ENCODE measurements around the gene VAV3. TPM values are rescaled to one million over a fixed set of nuclear protein-coding genes. Genes with fewer than 3 reads are reported as not detected.
"Not testable (repeated sequence)": the region's sequence is repeated elsewhere in the genome, so short reads cannot be mapped to it uniquely, and the experiment has no call there.

Gene VAV3
- total RNA-seq, 1 donor from 2014 or later, result 29.1 TPM

GRCh38 chr1:107702946-107703571 is 261.9 kb downstream of the VAV3 start:
- no peak overlapping the region for H3K27ac Mint-ChIP-seq
- ATAC-seq (ENCODE audit: low read depth) (no peak), DNase-seq (no peak)
- ChIA-PET POLR2A (no interaction called here), CTCF (no interaction called here)
- H3K4me1 Mint-ChIP-seq, result no peaks in the 10 kb centered on the region
- no peaks in the 10 kb centered on the region for H3K9me3 Mint-ChIP-seq
- no peaks in the 10 kb centered on the region for H3K27me3 Mint-ChIP-seq
- H3K36me3 Mint-ChIP-seq (ENCODE audit: low read depth), result peaks cover 79% of the 10 kb centered on the region
- intact Hi-C loops (cut with micrococcal nuclease), result no loop called here
- H3K4me3 Mint-ChIP-seq, result no peak overlapping the region
- no peak for TF ChIP-seq CTCF (IDR thresholded peaks at IDR 0.05)

GRCh38 chr1:107700651-107701050 is 264.3 kb downstream of the VAV3 start:
- ATAC-seq (ENCODE audit: low read depth); CTCF ChIA-PET; DNase-seq; intact Hi-C loops (cut with micrococcal nuclease); H3K27me3 Mint-ChIP-seq; POLR2A ChIA-PET; H3K4me1 Mint-ChIP-seq; H3K9me3 Mint-ChIP-seq; H3K4me3 Mint-ChIP-seq; H3K27ac Mint-ChIP-seq: not testable (repeated sequence)
- H3K36me3 Mint-ChIP-seq (ENCODE audit: low read depth), result peaks cover 77% of the 10 kb centered on the region

GRCh38 chr1:107698161-107698560 is 266.8 kb downstream of the VAV3 start:
- intact Hi-C loops (cut with micrococcal nuclease), result no loop called here
- ATAC-seq (ENCODE audit: low read depth) (no peak), DNase-seq (no peak)
- no peak for TF ChIP-seq CTCF (IDR thresholded peaks at IDR 0.05)
- ChIA-PET CTCF (no interaction called here), POLR2A (no interaction called here)
- H3K36me3 Mint-ChIP-seq (ENCODE audit: low read depth), result peaks cover 77% of the 10 kb centered on the region
- H3K27me3 Mint-ChIP-seq, result no peaks in the 10 kb centered on the region
- no peaks in the 10 kb centered on the region for H3K9me3 Mint-ChIP-seq
- no peaks in the 10 kb centered on the region for H3K4me1 Mint-ChIP-seq
- H3K27ac Mint-ChIP-seq, result no peak overlapping the region
- H3K4me3 Mint-ChIP-seq, result no peak overlapping the region

- no peak for ATAC-seq (ENCODE audit: low read depth)
- peaks cover 66% of the 10 kb centered on the region for H3K36me3 Mint-ChIP-seq (ENCODE audit: low read depth)
- H3K27me3 Mint-ChIP-seq, result no peaks in the 10 kb centered on the region
- intact Hi-C loops (cut with micrococcal nuclease), result no loop called here
- DNase-seq, result no peak
- no peak for TF ChIP-seq CTCF (IDR thresholded peaks at IDR 0.05)
- no peak overlapping the region for H3K4me3 Mint-ChIP-seq
- H3K9me3 Mint-ChIP-seq, result no peaks in the 10 kb centered on the region
- H3K4me1 Mint-ChIP-seq, result no peaks in the 10 kb centered on the region
- ChIA-PET POLR2A (no interaction called here), CTCF (no interaction called here)
- no peak overlapping the region for H3K27ac Mint-ChIP-seq
Observed at GRCh38 chr1:107695341-107695740, 269.6 kb downstream of the VAV3 start.

GRCh38 chr1:107692580-107693345 is 272.2 kb downstream of the VAV3 start:
- H3K27me3 Mint-ChIP-seq, result no peaks in the 10 kb centered on the region
- ATAC-seq (ENCODE audit: low read depth) (no peak), DNase-seq (no peak)
- CTCF ChIA-PET, result no interaction called here
- intact Hi-C loops (cut with micrococcal nuclease), result no loop called here
- TF ChIP-seq CTCF (IDR thresholded peaks at IDR 0.05), result no peak
- H3K27ac Mint-ChIP-seq, result no peak overlapping the region
- no peak overlapping the region for H3K4me3 Mint-ChIP-seq
- H3K4me1 Mint-ChIP-seq, result no peaks in the 10 kb centered on the region
- POLR2A ChIA-PET, result no interaction called here
- H3K36me3 Mint-ChIP-seq (ENCODE audit: low read depth), result peaks cover 65% of the 10 kb centered on the region
- no peaks in the 10 kb centered on the region for H3K9me3 Mint-ChIP-seq

Data from activated B cell treated with CpG ODN at 0.5 μM for 24 hours (primary cell).